Kidney epithelial cell (primary cell): ENCODE data around the gene THBD. TPM values are rescaled to one million over a fixed set of nuclear protein-coding genes. Genes with fewer than 3 reads are reported as not detected.

Source experiments
- DNase-seq: peaks from one replicate; pipeline ENCODE4 v3.0.0-alpha.2; 2010; ENCODE audit warnings: low read depth
- H3K27me3 ChIP-seq: 2 replicates; pipeline ENCODE4 v1.6.0; 2011; ENCODE audit warnings: low read length; ENCODE audit not compliant: control insufficient read depth, insufficient read depth
- H3K36me3 ChIP-seq: 2 replicates; pipeline ENCODE4 v1.5.1; 2011; ENCODE audit warnings: low read length; ENCODE audit not compliant: control insufficient read depth, insufficient read depth
- H3K4me3 ChIP-seq: 2 replicates; pipeline ENCODE4 v1.5.1; 2011; ENCODE audit warnings: low read depth, mild to moderate bottlenecking, control low read depth, low read length
- CTCF ChIP-seq: IDR thresholded peaks from 2 replicates; pipeline ENCODE4 v1.5.1; 2011; ENCODE audit warnings: mild to moderate bottlenecking, moderate library complexity, low read length, control low read depth, inconsistent platforms; ENCODE audit not compliant: insufficient read depth, poor library complexity, severe bottlenecking
- total RNA-seq: library from RNA; depleted of rRNA; stranded (reverse); fragments of >200 nt; gene quantifications from 2 replicates; pipeline ENCODE4 v1.2.3, GENCODE V29; 2015

Gene THBD
- total RNA-seq, 1 donor from 2014 or later = 17.1 TPM

GRCh38 chr20:23003077-23003635 is 46.3 kb downstream of the THBD start:
- H3K4me3 ChIP-seq = no peak overlapping the region

GRCh38 chr20:23002276-23002675 is 47.2 kb downstream of the THBD start:
- no peak for TF ChIP-seq CTCF
- H3K4me3 ChIP-seq = no peak overlapping the region
- no peak for DNase-seq
- H3K36me3 ChIP-seq = no peaks in the 10 kb centered on the region
- no peaks in the 10 kb centered on the region for H3K27me3 ChIP-seq

More at GRCh38 chr20:23003077-23003635, 46.3 kb downstream of the THBD start:
- DNase-seq = no peak
- H3K27me3 ChIP-seq = no peaks in the 10 kb centered on the region
- no peaks in the 10 kb centered on the region for H3K36me3 ChIP-seq
- TF ChIP-seq CTCF = no peak

- no peak for DNase-seq
- H3K4me3 ChIP-seq = no peak overlapping the region
- no peaks in the 10 kb centered on the region for H3K36me3 ChIP-seq
- no peaks in the 10 kb centered on the region for H3K27me3 ChIP-seq
- no peak for TF ChIP-seq CTCF
These were observed 49.1 kb downstream of the THBD start for GRCh38 chr20:23000232-23000947.

- Histone ChIP-seq H3K36me3 (no peaks in the 10 kb centered on the region), H3K4me3 (no peak overlapping the region), H3K27me3 (no peaks in the 10 kb centered on the region)
- DNase-seq = no peak
- no peak for TF ChIP-seq CTCF
These were observed 49.7 kb downstream of the THBD start for GRCh38 chr20:22999756-23000155.

GRCh38 chr20:22998476-22998875 is 51.0 kb downstream of the THBD start:
- no peak for DNase-seq
- H3K27me3 ChIP-seq = no peaks in the 10 kb centered on the region
- no peak overlapping the region for H3K4me3 ChIP-seq
- TF ChIP-seq CTCF = no peak
- H3K36me3 ChIP-seq = no peaks in the 10 kb centered on the region

- H3K4me3 ChIP-seq = no peak overlapping the region
- no peak for DNase-seq
- H3K27me3 ChIP-seq = no peaks in the 10 kb centered on the region
- TF ChIP-seq CTCF = no peak
- no peaks in the 10 kb centered on the region for H3K36me3 ChIP-seq
These were observed 53.5 kb downstream of the THBD start for GRCh38 chr20:22995923-22996322.
